ENCODE measurements around the gene DHRS9.
"Not testable (repeated sequence)": the region's sequence is repeated elsewhere in the genome, so short reads cannot be mapped to it uniquely, and the experiment has no call there.

DHRS9 gene

GRCh38 chr2:169136428-169136827 is 67.1 kb downstream of the DHRS9 start:
- not testable (repeated sequence) for FAIRE-seq

DNA sequence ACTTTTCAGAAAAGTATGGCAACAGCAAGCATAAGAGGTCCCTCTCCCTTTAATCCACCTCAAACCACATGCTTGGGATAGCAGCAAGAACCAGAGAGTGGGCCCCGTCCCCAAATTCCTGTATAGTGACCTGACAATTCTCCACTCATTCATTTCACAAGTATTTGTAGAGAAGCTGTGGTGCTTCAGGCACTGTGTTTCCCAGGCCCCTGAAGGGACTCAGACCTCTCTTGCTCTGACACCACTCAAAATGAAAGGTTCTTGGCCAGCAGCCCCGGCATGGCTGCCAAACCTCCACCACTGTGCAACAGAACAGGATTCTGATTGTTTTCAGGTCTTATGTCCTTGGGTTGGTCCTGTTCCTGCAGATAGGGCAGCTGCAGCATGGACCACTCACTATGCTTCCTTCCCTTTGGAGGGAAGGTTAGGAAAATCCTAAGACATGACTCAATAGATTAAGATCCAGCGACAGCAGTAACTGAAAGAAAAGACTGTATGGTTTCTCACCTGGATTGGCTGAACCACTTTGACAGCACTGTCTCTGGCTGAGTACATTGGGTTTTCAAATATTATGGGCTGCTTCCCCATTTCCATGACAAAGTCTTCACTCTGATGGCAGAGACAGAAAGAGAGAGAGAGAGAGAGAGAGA is 67.6 kb downstream of the DHRS9 start:
- FAIRE-seq = no peak

DNA sequence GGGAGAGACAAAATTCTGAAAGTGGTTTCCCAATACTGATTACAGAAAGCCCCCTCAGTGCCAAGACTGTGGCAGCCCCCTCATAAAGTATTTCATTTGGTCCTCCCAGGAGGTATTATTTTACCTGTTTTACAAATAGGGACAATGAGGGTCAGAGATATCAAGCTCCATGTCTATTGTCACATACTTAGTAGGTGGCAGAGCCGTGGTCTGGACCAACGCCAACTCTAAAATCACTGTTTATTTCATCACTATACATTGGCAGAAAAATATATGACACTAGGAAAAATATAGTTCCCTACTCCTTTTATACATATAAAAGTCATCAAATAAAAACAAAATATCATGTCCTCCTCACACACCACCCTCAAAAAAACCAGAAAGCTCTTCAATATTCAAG is 68.6 kb downstream of the DHRS9 start:
- no peak for FAIRE-seq

- no peak for FAIRE-seq
Measured at GRCh38 chr2:169139145-169139544, 69.8 kb downstream of the DHRS9 start.

GRCh38 chr2:169139993-169140767 is 70.8 kb downstream of the DHRS9 start:
- no peak for FAIRE-seq

GRCh38 chr2:169141713-169142352 is 72.5 kb downstream of the DHRS9 start:
- FAIRE-seq = no peak

GRCh38 chr2:169143998-169144397 is 74.6 kb downstream of the DHRS9 start:
- FAIRE-seq = no peak
